Measurements from ENCODE around the gene FZD1.
"Not testable (repeated sequence)": the region's sequence is repeated elsewhere in the genome, so short reads cannot be mapped to it uniquely, and the experiment has no call there.

Gene FZD1

DNA sequence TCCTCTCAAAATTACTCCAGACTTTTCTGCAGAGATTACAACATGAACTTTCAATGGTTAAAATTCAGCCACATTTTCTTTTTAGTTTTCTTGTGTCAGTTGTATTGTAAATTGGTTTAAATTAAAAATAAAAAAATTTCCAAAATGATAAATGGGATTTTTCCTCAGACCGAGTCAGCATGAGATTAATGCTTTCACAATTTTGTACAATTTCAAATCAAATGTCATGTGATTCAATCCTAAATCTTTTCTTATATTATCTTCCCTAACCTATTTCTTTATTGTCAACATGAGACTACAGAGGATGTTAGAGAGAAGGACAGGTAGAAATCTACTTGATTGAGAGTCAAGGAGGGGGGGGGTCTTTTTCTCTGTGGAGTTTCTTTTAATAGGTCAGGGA lies 33.7 kb downstream of the FZD1 start:
- no peak for DNase-seq (ENCODE audit: low spot score)

DNA sequence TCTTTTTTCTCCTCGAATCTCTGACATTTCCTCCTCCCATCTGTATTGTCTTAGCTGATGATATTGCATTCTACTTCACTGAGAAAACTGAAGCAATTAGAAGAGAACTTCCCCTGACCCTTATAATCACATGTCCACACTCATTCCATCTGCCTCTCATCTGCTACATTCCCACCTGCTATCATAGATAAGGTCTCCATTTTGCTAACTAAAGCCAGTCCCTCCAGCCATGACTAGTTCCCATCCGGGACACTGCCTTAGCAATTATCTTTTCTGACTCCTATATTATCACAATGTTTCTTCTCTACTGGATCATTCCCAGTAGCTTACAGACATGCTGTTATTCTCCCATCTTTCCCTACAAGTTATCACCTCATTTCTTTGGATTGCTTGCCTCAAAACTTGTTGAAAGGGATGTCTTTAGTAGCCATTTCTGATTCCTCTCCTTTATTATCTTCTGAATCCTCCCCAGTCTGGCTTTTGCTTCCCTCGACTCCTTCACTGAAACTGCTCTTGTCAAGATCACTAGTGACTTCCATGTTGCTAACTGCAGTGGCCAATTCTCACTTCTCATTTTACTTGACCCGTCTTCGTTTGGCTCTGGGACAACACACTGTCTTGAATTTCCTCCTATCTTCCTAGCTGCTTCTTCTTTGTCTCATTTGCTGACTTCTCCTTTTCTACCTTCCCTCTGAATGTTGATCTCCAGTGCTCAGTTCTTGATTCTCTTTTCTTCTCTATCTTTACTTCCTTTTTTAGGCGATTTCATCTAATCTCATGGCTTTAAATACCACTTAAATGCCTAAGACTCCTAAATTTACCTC lies 35.9 kb downstream of the FZD1 start:
- no peak for DNase-seq (ENCODE audit: low spot score)

DNA sequence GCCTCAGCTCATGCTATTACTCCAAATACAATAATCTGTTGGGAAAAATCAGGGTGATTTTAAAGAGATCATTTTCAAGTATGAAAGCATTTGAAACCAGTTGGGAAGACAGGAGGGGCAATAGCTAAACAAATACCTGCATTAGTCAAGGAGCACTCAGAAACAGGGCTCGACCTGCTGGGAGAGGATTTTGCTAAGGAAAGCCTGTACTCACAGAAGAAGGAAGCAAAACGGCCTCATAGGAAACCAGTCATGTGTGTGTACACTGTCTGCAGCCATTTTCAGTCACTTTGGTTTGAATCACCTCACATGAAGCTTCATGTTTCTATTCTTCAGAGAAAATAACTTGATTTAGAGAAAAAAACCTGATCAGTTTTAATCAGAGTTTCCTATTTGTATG lies 38.6 kb downstream of the FZD1 start:
- DNase-seq (ENCODE audit: low spot score) = no peak

GRCh38 chr7:91306266-91306665 lies 42.0 kb downstream of the FZD1 start:
- no peak for DNase-seq (ENCODE audit: low spot score)

GRCh38 chr7:91307467-91307866 lies 43.2 kb downstream of the FZD1 start:
- DNase-seq (ENCODE audit: low spot score) = no peak

DNA sequence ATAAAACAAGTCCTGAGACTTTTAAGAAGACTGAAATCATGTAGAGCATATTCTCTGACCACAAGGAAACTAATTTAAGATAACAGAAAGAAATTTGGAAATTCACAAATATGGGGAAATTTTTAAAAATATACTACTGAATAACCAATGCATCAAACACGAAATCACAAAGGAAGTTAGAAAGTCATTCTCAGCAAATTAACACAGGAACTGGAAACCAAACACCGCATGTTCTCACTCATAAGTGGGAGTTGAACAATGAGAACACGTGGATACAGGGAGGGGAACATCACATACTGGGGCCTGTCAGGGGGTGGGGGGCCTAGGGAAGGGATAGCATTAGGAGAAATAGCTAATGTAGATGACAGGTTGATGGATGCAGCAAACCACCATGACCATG lies 44.0 kb downstream of the FZD1 start:
- not testable (repeated sequence) for DNase-seq (ENCODE audit: low spot score)

- no peak for DNase-seq (ENCODE audit: low spot score)
These were observed 46.7 kb downstream of the FZD1 start for GRCh38 chr7:91310830-91311460.

- DNase-seq (ENCODE audit: low spot score) = no peak
These were observed 47.6 kb downstream of the FZD1 start for GRCh38 chr7:91311839-91312238.

DNA sequence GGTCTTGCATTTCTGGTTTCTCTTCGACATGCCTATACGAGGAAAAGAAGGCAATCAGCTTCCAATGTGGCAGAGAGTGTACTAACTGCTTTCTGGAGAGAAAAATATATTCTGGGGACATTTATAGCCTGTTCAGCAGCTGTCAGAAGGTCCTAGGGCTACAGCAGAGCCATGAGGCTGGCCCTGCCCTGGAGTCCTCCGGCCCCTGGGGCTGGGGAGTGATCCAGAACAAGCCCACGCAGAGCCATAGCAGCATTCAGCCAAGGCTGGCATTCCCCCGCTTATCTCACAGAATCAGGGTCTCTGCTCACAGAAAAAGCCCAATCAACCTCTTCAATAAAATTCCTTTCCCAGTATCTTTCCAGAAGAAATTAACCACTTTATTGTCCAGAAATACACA lies 48.9 kb downstream of the FZD1 start:
- no peak for DNase-seq (ENCODE audit: low spot score)

GRCh38 chr7:91314591-91315323 lies 50.5 kb downstream of the FZD1 start:
- no peak for DNase-seq (ENCODE audit: low spot score)

DNA sequence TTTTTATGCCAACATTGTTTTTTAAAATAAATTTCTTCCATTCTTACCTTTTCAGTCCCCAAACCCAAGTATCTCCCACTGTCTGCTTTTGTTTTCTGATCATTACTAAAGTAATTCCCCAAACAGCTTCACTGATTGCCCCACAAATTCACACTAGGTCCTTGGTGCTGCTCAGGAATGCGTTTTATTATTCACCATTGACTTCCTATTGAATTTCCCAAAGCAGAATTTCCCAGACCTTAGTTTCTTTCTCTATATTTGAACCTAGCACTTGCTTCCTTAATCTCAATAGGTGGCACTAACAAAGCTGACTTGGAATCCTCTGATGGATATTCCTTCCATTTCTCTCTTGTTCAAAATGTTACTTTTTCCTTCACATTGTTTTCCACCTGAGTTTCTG lies 52.2 kb downstream of the FZD1 start:
- DNase-seq (ENCODE audit: low spot score) = no peak

DNA sequence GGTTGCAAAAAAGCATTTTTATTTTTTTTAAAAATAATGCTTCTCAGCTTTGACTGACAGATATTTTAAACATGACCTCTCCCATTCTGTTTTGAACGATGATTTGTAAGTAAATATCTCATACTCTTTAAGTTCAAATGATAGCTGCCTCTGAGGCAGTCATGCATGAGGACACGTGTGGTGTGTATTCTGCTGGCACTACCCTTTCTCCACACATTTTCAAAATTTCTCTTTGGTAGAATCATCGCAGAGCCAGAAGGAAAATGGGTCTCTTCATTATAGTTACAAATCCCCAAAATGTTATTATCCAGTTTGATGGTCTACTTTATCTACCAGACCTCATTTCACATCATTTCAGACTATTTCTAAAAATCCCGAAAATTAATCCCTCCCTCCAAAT lies 55.1 kb downstream of the FZD1 start:
- DNase-seq (ENCODE audit: low spot score) = no peak

DNA sequence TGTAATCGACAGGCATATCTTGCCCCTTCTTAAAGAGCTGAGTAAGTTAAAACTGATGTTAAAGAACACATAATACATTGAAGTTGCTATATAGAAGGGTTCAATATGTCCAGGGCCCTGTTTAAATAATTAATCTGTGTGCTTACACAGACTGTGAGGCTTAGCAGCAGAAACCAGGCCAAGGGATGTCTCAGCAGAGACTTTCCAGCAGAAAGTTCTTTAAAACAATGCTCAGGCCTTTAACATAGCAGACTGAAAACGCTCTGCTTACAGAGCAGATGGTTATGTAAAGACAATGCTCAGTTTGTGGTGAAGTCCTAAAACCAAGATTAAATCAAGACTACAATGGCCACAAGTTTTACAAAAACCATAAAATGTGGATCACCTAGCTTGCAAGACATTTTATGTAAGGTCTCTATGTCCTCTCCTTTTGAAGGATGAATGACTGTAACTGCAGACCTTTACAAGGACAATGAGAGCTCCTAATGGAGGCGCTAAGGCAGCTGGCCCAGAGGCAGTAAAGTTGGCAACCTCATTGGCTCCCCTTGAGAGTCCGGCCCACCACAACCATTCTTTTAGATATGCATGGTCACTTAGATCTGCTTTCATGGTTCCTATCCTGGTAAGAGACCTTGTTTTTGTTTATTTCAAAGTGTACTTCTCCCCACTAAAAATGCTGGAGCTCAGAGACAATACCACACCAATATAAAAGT lies 56.3 kb downstream of the FZD1 start:
- DNase-seq (ENCODE audit: low spot score) = no peak

Data from HuH-7 (cell line).